Measurements from ENCODE around the gene STRAP. TPM values are rescaled to one million over a fixed set of nuclear protein-coding genes. Genes with fewer than 3 reads are reported as not detected.

Gene STRAP
- total RNA-seq, 1 experiment from 2014 or later, result 210 TPM

DNA sequence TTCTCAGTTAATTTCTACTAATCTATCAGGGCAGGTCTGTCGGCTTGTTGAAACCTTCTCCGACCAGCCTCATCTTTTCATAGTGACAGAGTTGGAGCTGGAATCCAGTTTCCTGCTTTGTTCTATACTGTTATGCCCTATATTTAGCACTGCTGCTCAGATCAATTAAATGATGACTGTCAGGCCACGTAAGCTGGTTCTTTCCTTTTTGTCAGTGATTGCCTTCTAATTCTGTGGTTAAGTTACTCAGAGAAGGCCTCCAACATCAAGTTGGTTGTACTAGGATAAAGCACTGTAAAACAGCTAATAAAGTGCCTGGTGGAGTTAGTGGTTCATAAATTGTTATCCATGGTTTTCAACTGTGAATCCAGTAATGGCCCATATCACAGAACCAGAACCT, 51.6 kb downstream of the STRAP start:
- Histone ChIP-seq H3K27ac (ENCODE audit: insufficient read length, low read depth, low read length) (no peak overlapping the region), H3K23ac (ENCODE audit: insufficient read length, low read depth, low read length) (no peak overlapping the region), H4K5ac (ENCODE audit: insufficient read length, low read depth, low read length) (no peak overlapping the region), H3K79me1 (ENCODE audit: insufficient read depth, low read depth, low read length, poor library complexity, severe bottlenecking) (no peaks in the 10 kb centered on the region), H3T11ph (ENCODE audit: low read length) (no peak overlapping the region), H4K91ac (ENCODE audit: insufficient read length, low read depth, low read length) (no peak overlapping the region), H3K9ac (ENCODE audit: extremely low read depth, insufficient read length, low read length) (no peak overlapping the region), H3K4me1 (ENCODE audit: insufficient read depth, low read length) (no peaks in the 10 kb centered on the region; the same call in 1 of the 2 replicates), H3K27me3 (ENCODE audit: insufficient read depth, low read length) (no peaks in the 10 kb centered on the region), H3K4ac (ENCODE audit: low read depth, low read length) (no peak overlapping the region), H3K4me2 (ENCODE audit: insufficient read depth, insufficient read length, low read length) (no peak overlapping the region), H4K8ac (replicated peaks; ENCODE audit: insufficient read length, low read depth, low read length) (no peak overlapping the region), H2AK5ac (ENCODE audit: insufficient read length, low read length) (no peak overlapping the region), H4K20me1 (ENCODE audit: control insufficient read depth, insufficient read depth, insufficient read length) (no peaks in the 10 kb centered on the region), H3K56ac (ENCODE audit: insufficient read length, low read depth, low read length) (no peak overlapping the region), H2BK120ac (ENCODE audit: low read depth, low read length, poor library complexity, severe bottlenecking) (no peak overlapping the region), H2BK5ac (ENCODE audit: insufficient read length, low read length) (no peak overlapping the region), H3K9me3 (ENCODE audit: control insufficient read depth, low read depth, low read length) (no peaks in the 10 kb centered on the region), H2BK20ac (ENCODE audit: low read depth, low read length, poor library complexity, severe bottlenecking) (no peak overlapping the region), H2AFZ (ENCODE audit: low read length) (no peak overlapping the region), H2BK12ac (ENCODE audit: insufficient read length, low read depth, low read length) (no peak overlapping the region), H3K23me2 (ENCODE audit: insufficient read length, low read depth, low read length, poor library complexity, severe bottlenecking) (no peaks in the 10 kb centered on the region), H3K18ac (ENCODE audit: insufficient read length, low read depth, low read length) (no peak overlapping the region), H3K79me2 (ENCODE audit: insufficient read depth, low read length) (no peaks in the 10 kb centered on the region), H3K14ac (ENCODE audit: insufficient read depth, low read length) (no peak overlapping the region), H2BK15ac (ENCODE audit: low read depth, low read length) (no peak overlapping the region)
- TF ChIP-seq, protein P1, sequence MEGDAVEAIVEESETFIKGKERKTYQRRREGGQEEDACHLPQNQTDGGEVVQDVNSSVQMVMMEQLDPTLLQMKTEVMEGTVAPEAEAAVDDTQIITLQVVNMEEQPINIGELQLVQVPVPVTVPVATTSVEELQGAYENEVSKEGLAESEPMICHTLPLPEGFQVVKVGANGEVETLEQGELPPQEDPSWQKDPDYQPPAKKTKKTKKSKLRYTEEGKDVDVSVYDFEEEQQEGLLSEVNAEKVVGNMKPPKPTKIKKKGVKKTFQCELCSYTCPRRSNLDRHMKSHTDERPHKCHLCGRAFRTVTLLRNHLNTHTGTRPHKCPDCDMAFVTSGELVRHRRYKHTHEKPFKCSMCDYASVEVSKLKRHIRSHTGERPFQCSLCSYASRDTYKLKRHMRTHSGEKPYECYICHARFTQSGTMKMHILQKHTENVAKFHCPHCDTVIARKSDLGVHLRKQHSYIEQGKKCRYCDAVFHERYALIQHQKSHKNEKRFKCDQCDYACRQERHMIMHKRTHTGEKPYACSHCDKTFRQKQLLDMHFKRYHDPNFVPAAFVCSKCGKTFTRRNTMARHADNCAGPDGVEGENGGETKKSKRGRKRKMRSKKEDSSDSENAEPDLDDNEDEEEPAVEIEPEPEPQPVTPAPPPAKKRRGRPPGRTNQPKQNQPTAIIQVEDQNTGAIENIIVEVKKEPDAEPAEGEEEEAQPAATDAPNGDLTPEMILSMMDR (conservative IDR thresholded peaks at IDR 0.05), result no peak
- Mint-ChIP-seq H3K4me1 (peaks cover 20% of the 10 kb centered on the region in 2 experiments), H3K36me3 (ENCODE audit: insufficient read depth in 1 of 3, low read depth in 3 of 3) (peaks cover 0 to 1% (median under 1%) of the 10 kb centered on the region in 3 experiments; a peak in 1 of 7 replicates), H3K27ac (no peak overlapping the region), H3K9me3 (no peaks in the 10 kb centered on the region; a peak in 2 of 5 replicates), H3K27me3 (ENCODE audit: low read depth) (no peaks in the 10 kb centered on the region), H3K4me3 (no peak overlapping the region)
- no CpG with 5 or more reads among the region's 3 CpGs for WGBS (ENCODE audit: extremely low coverage, insufficient read length, low lambda C conversion rate)
- no peak for DNase-seq
